BE2C (cell line): ENCODE results near the gene ZCCHC14.

Experiments
- DNase-seq: peaks from one replicate; pipeline ENCODE4 v3.0.0-alpha.2; 2020
- H3K27me3 ChIP-seq: fragments of 250-450 bp; sonication (Bioruptor Pico); 2 replicates; pipeline ENCODE4 v1.5.1; 2020; ENCODE audit warnings: mild to moderate bottlenecking
- H3K36me3 ChIP-seq: fragments of 250-450 bp; sonication (Bioruptor Pico); 2 replicates; pipeline ENCODE4 v1.5.1; 2020; ENCODE audit warnings: mild to moderate bottlenecking
- H3K4me1 ChIP-seq: fragments of 250-450 bp; sonication (Bioruptor Pico); 2 replicates; pipeline ENCODE4 v1.5.1; 2020
- H3K4me3 ChIP-seq: 2 replicates; pipeline ENCODE4 v1.5.1; 2011; ENCODE audit warnings: low read depth, low read length
- H3K9me3 ChIP-seq: fragments of 250-450 bp; sonication (Bioruptor Pico); 2 replicates; pipeline ENCODE4 v1.5.1; 2020
- TF ChIP-seq, protein P1 (sequence below): IDR thresholded peaks from 2 replicates; pipeline ENCODE4 v1.5.1; 2012; ENCODE audit warnings: mild to moderate bottlenecking, low read depth, low read length

Gene ZCCHC14

DNA sequence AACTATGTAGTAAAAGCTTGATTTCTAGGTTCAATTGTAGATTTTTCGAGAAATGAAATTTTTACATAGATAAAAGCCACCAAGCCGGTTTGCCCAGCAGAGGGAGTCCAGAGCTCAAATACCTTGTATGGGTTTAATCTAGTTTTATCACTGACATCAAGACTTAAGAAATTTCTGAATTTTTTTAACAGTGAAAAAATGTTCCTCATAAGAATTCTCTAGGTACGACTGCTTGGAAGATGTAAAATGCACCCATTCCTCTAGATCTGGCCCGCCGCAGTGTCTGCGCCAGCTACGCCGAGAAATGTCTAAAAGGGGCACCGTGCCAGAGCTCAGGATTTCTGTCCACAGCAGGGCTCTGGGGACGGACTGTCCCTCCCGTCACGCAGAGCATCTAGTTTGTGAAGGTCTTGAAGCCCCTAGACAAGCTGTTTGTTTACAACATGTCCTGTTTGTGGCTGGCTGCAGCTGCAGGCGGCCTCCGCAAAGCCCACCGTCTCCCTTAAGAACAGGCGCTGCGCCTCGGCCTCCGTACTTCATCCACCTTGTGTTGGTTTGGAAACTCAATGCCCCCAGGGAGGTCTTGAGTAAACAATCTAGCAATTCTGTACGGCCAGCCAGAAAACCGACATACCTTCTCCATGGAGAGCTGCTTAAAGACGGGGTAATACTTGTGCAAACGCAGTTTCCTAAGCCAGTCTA is 75.8 kb downstream of the ZCCHC14 start:
- TF ChIP-seq, protein P1, sequence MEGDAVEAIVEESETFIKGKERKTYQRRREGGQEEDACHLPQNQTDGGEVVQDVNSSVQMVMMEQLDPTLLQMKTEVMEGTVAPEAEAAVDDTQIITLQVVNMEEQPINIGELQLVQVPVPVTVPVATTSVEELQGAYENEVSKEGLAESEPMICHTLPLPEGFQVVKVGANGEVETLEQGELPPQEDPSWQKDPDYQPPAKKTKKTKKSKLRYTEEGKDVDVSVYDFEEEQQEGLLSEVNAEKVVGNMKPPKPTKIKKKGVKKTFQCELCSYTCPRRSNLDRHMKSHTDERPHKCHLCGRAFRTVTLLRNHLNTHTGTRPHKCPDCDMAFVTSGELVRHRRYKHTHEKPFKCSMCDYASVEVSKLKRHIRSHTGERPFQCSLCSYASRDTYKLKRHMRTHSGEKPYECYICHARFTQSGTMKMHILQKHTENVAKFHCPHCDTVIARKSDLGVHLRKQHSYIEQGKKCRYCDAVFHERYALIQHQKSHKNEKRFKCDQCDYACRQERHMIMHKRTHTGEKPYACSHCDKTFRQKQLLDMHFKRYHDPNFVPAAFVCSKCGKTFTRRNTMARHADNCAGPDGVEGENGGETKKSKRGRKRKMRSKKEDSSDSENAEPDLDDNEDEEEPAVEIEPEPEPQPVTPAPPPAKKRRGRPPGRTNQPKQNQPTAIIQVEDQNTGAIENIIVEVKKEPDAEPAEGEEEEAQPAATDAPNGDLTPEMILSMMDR: peak; percentile 71

DNA sequence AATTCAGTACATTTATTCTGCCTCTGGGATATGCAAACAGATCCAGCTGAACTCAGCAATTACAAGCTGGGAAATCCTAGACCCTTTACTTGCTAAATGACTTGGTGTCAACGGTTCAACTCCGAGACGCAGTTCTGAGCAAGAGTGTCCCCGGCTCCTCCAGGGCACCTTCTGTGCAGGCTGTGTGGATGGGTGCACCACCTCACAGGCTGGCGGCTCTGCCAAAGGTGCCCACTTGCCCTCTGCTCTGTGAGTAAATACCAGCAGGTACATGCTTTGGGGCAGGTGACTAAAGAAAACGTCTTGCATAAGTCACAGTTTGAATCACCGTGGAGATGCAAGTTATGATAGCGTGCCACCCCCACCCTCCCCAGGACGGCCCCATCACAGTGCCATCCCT is 77.4 kb downstream of the ZCCHC14 start:
- H3K36me3 ChIP-seq: peaks cover 73% of the 10 kb centered on the region
- no peaks in the 10 kb centered on the region for H3K4me1 ChIP-seq
- TF ChIP-seq, protein P1: no peak
- no peaks in the 10 kb centered on the region for H3K27me3 ChIP-seq
- no peak for DNase-seq
- H3K9me3 ChIP-seq: no peaks in the 10 kb centered on the region
- H3K4me3 ChIP-seq: no peak overlapping the region

More for the DNA sequence above, 75.8 kb downstream of the ZCCHC14 start:
- Histone ChIP-seq H3K27me3 (no peaks in the 10 kb centered on the region), H3K9me3 (no peaks in the 10 kb centered on the region), H3K36me3 (peaks cover 71% of the 10 kb centered on the region), H3K4me3 (no peak overlapping the region), H3K4me1 (no peaks in the 10 kb centered on the region)
- DNase-seq: peak; percentile 28

DNA sequence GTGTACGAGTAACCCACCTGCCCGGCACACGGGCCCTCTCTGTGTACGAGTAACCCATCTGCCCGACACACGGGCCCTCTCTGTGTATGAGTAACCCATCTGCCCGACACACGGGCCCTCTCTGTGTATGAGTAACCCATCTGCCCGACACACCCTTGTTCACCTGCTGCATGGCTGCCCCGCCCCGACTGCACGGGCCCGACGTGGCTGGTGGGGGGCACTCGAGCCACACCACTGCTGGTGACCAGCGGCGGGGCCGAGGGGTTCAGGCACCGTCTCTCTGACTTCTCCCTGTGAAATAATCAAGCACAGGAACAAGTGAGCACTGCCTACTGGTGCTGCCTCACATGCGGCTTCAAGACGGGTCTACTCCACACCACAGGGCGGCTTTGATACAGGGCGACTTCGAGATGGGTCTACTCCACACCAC is 78.6 kb downstream of the ZCCHC14 start:
- Histone ChIP-seq H3K9me3 (no peaks in the 10 kb centered on the region), H3K4me3 (no peak overlapping the region), H3K4me1 (no peaks in the 10 kb centered on the region), H3K27me3 (no peaks in the 10 kb centered on the region), H3K36me3 (peaks cover 77% of the 10 kb centered on the region)
- TF ChIP-seq, protein P1: no peak
- no peak for DNase-seq

DNA sequence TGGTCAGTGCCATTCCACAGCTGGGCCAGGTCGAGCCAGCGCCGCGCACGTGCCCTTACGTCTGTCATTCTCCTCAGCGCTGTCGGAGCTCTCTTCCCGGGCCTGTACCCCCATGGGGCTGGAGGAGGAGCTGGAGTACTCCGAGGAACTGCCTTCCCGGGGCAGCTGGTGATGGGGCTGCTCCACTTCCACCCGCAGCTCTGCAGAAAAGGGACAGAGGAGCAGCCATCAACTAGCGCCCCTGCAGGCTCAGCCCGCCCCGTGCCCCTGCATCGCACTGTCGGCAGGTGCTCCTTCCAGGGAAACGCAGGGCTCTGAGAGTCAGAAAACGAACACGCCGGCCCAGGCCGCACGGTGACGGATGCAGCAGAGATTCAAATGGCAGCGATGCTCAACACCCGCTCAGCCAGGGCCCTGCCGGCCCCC is 79.8 kb downstream of the ZCCHC14 start:
- no peak overlapping the region for H3K4me3 ChIP-seq
- H3K27me3 ChIP-seq: no peaks in the 10 kb centered on the region
- H3K9me3 ChIP-seq: no peaks in the 10 kb centered on the region
- TF ChIP-seq, protein P1: no peak
- no peak for DNase-seq
- peaks cover 75% of the 10 kb centered on the region for H3K36me3 ChIP-seq
- H3K4me1 ChIP-seq: peaks cover 4% of the 10 kb centered on the region

DNA sequence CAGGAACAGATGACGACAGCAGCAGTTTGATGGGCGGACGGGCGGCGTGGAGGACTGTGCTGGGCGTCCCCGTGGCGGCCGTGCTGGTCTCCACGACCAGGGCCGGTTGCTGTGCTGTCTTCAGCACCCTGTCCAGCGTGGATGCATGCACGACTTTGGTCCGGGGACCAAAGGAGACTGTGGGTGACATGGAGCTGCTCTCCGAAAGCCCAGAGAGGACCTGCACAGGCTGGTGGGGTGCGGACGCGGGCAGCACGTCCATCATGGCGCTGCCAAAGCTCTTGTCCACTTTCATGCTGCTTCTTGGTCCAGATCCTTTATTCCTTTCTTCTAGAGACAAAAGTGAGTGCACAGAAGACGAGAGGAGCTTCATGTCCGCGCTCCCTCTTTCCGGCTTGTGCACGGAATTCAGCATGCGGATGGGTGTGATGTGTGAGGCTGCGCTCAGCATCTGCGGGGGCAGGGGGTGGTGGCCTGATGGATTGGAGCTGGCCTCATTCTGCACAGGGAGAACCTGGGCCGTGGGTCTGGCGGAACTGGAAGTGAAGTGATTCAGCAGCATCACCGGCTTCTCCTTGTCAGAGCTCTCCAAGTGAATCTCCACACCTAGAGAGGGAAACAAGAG is 80.3 kb downstream of the ZCCHC14 start:
- DNase-seq: no peak
- H3K27me3 ChIP-seq: no peaks in the 10 kb centered on the region
- H3K9me3 ChIP-seq: no peaks in the 10 kb centered on the region
- H3K4me1 ChIP-seq: peaks cover 4% of the 10 kb centered on the region
- H3K36me3 ChIP-seq: peaks cover 75% of the 10 kb centered on the region
- H3K4me3 ChIP-seq: no peak overlapping the region
- TF ChIP-seq, protein P1: no peak
